ENCODE results near the gene BCL10.
A peak's percentile ranks its signal among the peaks of the same experiment; 100 is the strongest.

BCL10 gene

DNA sequence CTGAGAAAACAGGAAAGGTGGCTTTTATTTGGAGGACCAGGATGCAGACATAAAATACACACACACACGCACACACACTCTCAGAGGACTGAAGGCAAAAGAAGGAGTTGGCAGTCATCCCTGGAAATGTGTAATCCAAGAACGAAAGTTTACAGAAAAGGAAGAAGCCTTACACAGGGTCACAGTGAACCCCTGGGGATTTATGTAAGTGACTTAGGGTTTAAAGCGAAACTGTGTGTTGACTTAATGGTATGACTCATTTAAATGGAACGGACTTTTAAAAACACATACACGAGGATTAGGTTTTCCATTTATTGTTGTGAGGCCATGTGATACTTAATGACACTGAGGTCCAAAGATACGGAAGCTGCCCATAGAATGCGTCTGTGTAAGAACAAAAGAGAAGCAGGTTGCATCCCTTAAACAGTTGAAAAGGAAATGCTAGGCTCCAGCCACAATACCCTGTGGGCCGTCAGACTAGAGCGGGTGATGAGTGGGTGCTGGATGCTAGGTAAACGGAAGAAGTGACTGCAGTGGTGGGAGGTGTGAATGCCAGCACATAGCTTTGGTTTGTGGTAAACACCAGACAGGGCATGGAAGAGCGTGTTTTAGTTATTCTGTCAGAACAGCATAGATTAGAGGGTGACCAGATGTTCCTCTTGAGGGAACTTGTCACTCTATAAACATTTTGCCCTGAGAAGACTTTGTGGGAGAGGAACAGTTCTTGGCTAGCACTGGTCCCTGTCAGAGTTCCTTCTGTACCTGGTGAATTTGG is 21.6 kb upstream of the BCL10 start:
- DNase-seq, result peak; percentile 99

- no peak for DNase-seq
These were observed 21.1 kb upstream of the BCL10 start for GRCh38 chr1:85297538-85297854.

DNA sequence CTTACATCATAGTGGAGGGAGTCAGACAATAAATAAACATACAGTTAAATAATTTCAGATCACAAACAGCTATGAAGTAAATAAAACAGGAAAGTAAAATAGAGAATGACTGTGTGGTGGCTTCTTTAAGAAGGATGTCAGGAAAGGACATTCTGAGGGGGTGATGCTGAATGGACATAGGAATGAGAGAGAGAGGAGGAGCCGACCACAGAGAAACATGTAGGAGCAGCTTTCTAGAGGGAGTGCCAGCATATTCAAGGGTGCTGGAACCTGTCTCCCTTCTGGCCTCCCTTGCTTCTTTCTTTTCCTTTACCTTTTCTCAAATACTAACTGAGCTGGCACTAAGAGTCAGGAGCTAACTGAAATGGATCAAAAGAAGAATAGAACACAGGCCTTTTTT is 20.5 kb upstream of the BCL10 start:
- peak; percentile 35 for DNase-seq

GRCh38 chr1:85295654-85296053 is 19.2 kb upstream of the BCL10 start:
- DNase-seq, result no peak

DNA sequence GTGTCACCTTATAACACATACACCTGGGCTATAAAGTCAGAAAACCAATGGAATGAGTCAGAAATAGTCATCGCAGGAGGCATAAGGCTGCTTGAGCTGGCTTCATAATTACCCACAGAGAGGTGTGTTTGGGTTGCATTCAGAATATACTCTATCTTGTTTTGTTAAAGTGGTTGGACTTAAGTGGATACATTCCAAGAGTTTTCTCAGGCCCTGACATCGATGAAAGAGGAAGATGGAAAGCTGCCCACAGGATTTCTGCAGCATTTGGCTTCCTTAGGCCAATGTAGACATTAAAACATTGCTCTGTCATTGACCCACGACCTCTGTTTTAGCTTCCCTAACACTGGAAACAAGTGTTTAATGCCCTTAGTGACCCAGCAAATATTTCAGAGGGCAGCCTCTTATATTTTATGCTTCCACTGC is 18.6 kb upstream of the BCL10 start:
- DNase-seq, result no peak

DNA sequence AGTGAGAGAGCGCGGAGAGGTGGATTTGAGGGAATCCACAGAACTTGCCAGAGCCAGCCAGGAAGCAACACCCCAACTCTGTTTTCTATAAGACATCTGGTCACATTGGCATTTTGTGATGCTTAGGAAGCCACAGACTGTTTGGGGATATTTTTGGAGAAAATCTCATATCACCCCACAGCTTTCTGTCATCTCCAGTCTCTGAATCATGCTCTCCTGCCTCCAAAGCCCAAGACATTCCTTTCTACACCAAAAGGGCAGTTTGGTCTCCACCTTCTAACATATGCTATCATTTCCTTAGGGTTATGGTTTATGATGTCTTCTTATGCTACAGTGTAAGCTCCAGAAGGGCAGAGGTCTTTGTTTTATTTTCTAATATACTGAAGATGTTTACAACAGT is 14.4 kb upstream of the BCL10 start:
- peak; percentile 61 for DNase-seq

DNA sequence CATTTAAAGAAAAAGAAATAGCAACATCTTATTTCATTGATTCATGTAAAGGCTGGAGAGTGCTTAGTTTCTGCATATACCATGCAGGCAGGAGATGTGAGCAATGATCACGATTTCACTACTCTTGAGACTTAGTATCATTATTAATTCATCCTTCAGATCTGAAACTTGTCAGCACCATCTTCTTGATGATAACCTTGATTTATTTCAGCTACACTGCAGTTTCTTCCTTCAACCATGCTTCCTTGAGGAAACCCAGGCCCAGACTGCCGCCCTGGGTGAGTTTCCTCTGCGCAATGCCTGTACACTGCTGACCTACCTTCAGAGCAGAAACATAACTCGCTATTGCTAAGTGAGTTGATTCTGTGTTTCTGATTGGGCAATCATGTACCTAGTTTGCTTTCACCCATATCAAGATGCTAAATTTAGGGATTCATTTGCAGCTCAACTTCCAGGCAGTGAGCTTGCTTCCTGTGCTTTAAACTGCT is 13.5 kb upstream of the BCL10 start:
- no peak for DNase-seq

- peak; percentile 96 for DNase-seq
These were observed 12.9 kb upstream of the BCL10 start for GRCh38 chr1:85289207-85289847.

DNA sequence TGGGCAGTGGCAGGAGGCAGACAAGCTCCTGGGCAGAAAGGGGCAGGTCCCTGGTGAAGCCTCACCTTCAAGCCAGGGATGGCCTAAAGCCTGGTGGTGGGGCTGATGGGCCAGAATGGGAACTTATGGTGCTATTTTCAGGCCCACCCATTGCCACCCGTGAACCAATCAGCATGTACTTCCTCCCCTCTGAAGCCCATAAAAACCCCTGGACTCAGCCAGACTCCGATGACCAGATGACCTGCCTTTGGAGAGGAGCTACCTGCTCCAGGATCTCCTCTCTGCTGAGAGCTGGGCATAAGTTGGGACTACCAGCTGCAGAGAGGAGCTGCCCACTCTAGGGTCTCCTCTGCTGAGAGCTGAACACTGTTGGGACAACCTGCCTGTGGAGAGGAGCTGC is 7.8 kb upstream of the BCL10 start:
- DNase-seq, result no peak

DNA sequence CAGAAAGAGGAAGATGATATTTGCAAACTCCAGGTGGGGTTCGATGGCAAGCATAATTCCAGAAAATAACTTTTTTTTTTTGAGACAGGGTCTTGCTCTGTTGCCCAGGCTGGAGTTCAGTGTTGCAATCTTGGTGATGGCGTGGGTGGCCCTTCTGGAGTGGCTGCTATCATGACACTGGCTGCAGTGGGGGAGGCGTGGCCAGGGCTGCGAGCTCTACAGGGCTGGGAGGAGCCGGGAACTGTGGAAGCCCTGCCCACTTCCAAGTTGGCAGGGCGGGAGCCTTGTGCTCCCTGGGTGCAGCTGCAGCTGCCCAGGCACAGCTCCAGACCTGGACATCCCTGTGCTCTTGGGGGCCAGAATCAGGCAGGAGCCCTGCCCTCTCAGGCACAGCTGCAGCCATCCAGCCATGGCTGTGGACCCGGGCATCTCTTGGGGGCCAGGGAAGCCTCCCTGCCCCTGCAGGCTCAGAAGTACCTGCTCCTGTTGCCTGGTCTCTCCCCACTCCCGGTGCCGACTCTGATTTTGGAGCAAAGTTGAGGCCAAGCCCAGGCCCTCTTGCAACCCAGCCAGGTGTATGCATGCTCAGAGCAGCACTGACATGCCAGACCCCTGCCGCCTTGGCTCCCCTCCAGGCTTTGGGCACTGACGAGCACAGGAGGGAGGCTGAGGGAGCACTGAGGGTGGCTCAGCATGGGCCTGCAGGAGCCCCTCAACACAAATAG is 7.2 kb upstream of the BCL10 start:
- DNase-seq, result no peak

DNA sequence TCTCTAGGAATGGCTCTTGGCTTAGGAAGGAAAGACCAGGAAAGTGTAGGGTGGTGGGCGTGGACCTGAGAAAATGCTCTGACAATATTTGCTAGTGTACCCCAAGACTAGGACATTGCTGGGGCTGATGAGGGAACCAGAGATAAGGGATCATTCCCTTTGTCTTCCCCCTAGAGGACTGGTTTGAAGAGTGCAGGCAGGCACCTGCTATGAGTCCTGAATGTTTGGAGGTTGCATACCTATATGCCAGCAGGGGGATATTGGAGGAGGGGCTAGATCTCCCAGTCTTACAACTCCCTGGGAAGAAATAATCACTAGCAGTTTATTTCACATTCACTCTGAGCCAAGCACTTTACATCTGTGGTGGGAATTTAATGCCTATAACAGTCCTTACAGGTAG is 6.0 kb upstream of the BCL10 start:
- DNase-seq, result no peak

GRCh38 chr1:85280636-85281035 is 4.2 kb upstream of the BCL10 start:
- no peak for DNase-seq

- no peak for DNase-seq
These were observed 3.1 kb upstream of the BCL10 start for GRCh38 chr1:85279458-85280080.

DNA sequence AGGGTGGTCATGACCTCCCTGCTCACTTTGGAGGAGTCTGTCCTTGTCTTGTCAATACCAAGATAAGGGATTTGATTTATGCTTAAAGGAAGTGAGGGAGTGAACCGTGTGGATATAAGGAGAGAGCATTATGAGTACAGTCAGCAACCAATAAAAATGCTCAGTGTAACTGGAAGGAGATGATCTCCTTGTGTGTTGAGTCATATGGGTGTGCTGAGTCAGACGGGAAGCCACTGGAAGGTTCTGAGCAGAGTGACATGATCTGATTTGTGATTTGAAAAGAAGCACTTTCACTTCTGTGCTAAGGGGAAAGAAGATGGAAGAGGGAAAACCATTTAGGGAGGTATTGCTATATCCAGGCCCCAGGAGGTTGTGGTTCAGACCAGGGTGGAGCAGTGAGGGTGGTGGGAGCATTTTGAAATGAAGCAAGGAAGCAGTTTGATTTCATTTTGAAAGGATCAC is 2.5 kb upstream of the BCL10 start:
- DNase-seq, result peak; percentile 96

GRCh38 chr1:85277802-85278201 is 1.4 kb upstream of the BCL10 start:
- no peak for DNase-seq

GRCh38 chr1:85276978-85277639 is 677 bp upstream of the BCL10 start:
- no peak for DNase-seq

DNA sequence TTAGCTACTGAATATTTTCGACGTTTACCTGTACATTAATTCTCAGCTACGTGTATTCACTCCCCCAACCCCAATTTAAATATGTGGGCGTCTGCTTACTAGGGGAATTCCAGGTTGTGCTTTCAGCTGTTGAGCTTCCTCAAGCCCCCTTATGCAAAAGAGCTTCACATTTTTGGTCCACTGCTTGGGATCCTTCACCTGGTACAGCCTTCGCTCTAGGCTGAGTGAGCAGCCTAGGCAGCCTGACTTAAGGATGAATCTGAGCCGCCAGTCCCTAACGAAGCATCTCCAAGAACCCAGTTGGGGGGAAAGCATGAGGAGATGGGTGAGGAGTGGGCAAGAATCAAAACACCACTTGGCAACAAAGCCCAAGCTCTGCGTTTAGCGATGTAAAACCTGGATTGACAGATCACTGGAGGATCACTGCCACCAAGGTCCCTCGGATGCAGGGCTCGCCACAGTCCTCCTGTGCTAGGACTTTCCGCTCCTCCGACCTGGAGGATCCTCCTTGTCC is 674 bp downstream of the BCL10 start:
- DNase-seq, result no peak

GRCh38 chr1:85274969-85275453 is 1.4 kb downstream of the BCL10 start:
- DNase-seq, result peak; percentile 79

DNA sequence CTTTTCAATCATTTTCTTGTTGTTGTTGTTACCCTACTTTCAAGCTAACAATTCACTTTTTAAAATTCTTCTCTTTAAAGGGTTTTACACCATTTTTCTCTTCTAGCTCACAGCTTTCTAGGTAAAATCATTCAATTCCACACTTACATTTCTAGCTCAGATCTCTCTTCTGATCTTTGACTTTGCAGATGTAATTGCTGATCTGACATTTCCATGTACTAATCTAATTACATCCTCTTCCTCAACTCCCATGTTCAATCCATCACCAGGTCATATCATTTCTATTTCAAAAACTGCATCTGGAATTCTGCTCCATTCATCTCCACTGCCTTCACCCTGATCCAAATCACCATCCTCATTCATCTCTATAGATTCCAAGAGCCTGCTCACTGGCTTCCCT is 3.0 kb downstream of the BCL10 start:
- DNase-seq, result no peak

DNA sequence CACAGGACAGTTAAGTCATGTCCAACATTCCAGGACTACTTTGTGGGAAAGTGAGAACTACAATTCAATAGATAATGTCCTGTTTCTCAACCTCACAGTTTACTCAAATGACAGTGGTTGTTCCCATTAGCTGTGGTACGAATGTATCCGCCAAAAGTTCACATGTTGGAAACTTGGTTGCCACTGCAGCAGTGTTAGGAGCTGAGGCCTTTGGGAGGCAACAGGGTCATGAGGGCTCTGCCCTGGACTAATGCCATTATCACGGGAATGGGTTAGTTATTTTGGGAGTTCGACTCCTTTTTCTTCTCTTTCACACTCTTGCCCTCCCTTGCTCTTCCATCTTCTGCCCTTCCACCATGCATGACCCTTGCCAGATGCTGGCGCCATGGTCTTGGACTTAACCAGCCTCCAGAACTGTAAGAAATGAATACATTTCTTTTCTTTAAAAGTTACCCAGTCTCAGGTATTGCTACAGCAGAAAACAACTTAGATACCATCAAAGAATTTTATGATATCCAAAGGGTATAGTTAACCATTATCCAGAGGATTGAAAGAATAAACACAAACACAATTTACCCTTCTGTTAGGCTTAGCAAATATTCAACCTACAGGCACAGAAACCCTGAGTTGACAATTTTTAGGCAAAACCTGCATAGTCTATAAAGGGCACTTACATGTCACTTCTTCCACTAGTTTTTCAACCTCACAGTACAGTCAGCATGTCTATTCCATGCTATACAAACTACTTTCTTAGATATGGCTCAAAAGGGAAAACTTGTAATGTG is 7.4 kb downstream of the BCL10 start:
- DNase-seq, result no peak

- no peak for DNase-seq
These were observed 9.1 kb downstream of the BCL10 start for GRCh38 chr1:85267313-85267712.

GRCh38 chr1:85264150-85264549 is 12.3 kb downstream of the BCL10 start:
- DNase-seq, result peak; percentile 14
